ENCODE results near the gene CREG2. TPM values are rescaled to one million over a fixed set of nuclear protein-coding genes. Genes with fewer than 3 reads are reported as not detected.
A peak's percentile ranks its signal among the peaks of the same experiment; 100 is the strongest.

CREG2 gene
- under 1 TPM in 1 of 5 donors, not detected in 4; 0.13 TPM for total RNA-seq
- total RNA-seq (2013): 0.24 TPM
- total RNA-seq: 0 to 0.34 (median 0.06) reads per million in 29 experiments

GRCh38 chr2:101387151-101387834 is at the start of gene CREG2:
Gene CREG2 (minus strand): TSS chr2:101387503. CDS start chr2:101387457, 46 bp downstream.
- no peaks in the 10 kb centered on the region for H3K9me3 ChIP-seq
- ChIA-PET POLR2A (interaction anchor here in 1 of 2 donors (0.6 kb wide), 1 partner anchor 27 kb away, joined by 3 read pairs; no protein-coding TSS in a partner anchor), CTCF (interaction anchor here (0.6 to 1.5 kb wide), 12 partner anchors 13 to 499 kb away, joined by 3 to 15 read pairs (median 6); no protein-coding TSS in a partner anchor)
- peak within 1 kb of the TSS; percentile 34 to 87 for H3K4me3 ChIP-seq (ENCODE audit: control insufficient read depth in 1 of 2, extremely low read depth in 1 of 2, low read length in 1 of 2)
- Mint-ChIP-seq H3K4me1 (peaks cover 4 to 14% (median 13%) of the 10 kb centered on the region in 3 donors), H3K27ac (no peak within 1 kb of the TSS), H3K4me3 (peak within 1 kb of the TSS; percentile 55 to 75 (median 74)), H3K27me3 (peaks cover 32 to 68% of the 10 kb centered on the region in 2 donors), H3K36me3 (no peaks in the 10 kb centered on the region), H3K9me3 (no peaks in the 10 kb centered on the region)
- under 1% methylated on average over 74 of the region's 79 CpGs for WGBS (ENCODE audit: insufficient coverage)
- ATAC-seq (replicated peaks in 1 of 4): peak; percentile 82 to 92 (median 90)
- peak; percentile 9 to 73 (median 47) for DNase-seq
- H3K36me3 ChIP-seq (ENCODE audit: control insufficient read depth in 2 of 2, extremely low read depth in 1 of 2, insufficient read depth in 1 of 2, low read length in 1 of 2): no peaks in the 10 kb centered on the region
- peaks cover 6 to 42% of the 10 kb centered on the region in 2 experiments for H3K27me3 ChIP-seq (replicated peaks in 1 of 2; ENCODE audit: control insufficient read depth in 2 of 2, extremely low read depth in 1 of 2, insufficient read depth in 2 of 2, low read length in 1 of 2)
- peaks cover 2 to 15% of the 10 kb centered on the region in 2 experiments for H3K4me1 ChIP-seq (ENCODE audit: control insufficient read depth in 1 of 2, extremely low read depth in 1 of 2, insufficient read depth in 2 of 2, low read length in 2 of 2)
- no peak within 1 kb of the TSS for H3K27ac ChIP-seq (ENCODE audit: low read length)

GRCh38 chr2:101435001-101435862 is 47.9 kb upstream of the CREG2 start:
- ChIA-PET CTCF (no interaction called here), POLR2A (no interaction called here)
- no peaks in the 10 kb centered on the region for H3K36me3 Mint-ChIP-seq

GRCh38 chr2:101433465-101433864 is 46.2 kb upstream of the CREG2 start:
- no peak for ATAC-seq (replicated peaks in 1 of 4)
- no CpG with 5 or more reads among the region's 3 CpGs for WGBS (ENCODE audit: insufficient coverage)
- H3K27ac Mint-ChIP-seq: no peak overlapping the region

More at GRCh38 chr2:101435001-101435862, 47.9 kb upstream of the CREG2 start:
- Histone ChIP-seq H3K27ac (ENCODE audit: low read length) (no peak overlapping the region), H3K27me3 (replicated peaks in 1 of 2; ENCODE audit: control insufficient read depth in 2 of 2, extremely low read depth in 1 of 2, insufficient read depth in 2 of 2, low read length in 1 of 2) (no peaks in the 10 kb centered on the region), H3K4me3 (ENCODE audit: control insufficient read depth in 1 of 2, extremely low read depth in 1 of 2, low read length in 1 of 2) (no peak overlapping the region), H3K36me3 (ENCODE audit: control insufficient read depth in 2 of 2, extremely low read depth in 1 of 2, insufficient read depth in 1 of 2, low read length in 1 of 2) (no peaks in the 10 kb centered on the region), H3K4me1 (ENCODE audit: control insufficient read depth in 1 of 2, extremely low read depth in 1 of 2, insufficient read depth in 2 of 2, low read length in 2 of 2) (no peaks in the 10 kb centered on the region), H3K9me3 (no peaks in the 10 kb centered on the region)
- Mint-ChIP-seq H3K27ac (no peak overlapping the region), H3K4me1 (no peaks in the 10 kb centered on the region), H3K4me3 (no peak overlapping the region), H3K27me3 (no peaks in the 10 kb centered on the region), H3K9me3 (no peaks in the 10 kb centered on the region)
- WGBS (ENCODE audit: insufficient coverage): 86% methylated on average over 12 of the region's 24 CpGs
- ATAC-seq (replicated peaks in 1 of 4) (no peak), DNase-seq (no peak)

GRCh38 chr2:101432411-101433181 is 45.3 kb upstream of the CREG2 start:
- Histone ChIP-seq H3K27ac (ENCODE audit: low read length) (no peak overlapping the region), H3K9me3 (no peaks in the 10 kb centered on the region), H3K4me1 (ENCODE audit: control insufficient read depth in 1 of 2, extremely low read depth in 1 of 2, insufficient read depth in 2 of 2, low read length in 2 of 2) (no peaks in the 10 kb centered on the region), H3K4me3 (ENCODE audit: control insufficient read depth in 1 of 2, extremely low read depth in 1 of 2, low read length in 1 of 2) (no peak overlapping the region), H3K36me3 (ENCODE audit: control insufficient read depth in 2 of 2, extremely low read depth in 1 of 2, insufficient read depth in 1 of 2, low read length in 1 of 2) (no peaks in the 10 kb centered on the region), H3K27me3 (replicated peaks in 1 of 2; ENCODE audit: control insufficient read depth in 2 of 2, extremely low read depth in 1 of 2, insufficient read depth in 2 of 2, low read length in 1 of 2) (no peaks in the 10 kb centered on the region)
- ChIA-PET POLR2A (no interaction called here), CTCF (interaction anchor here in 1 of 2 donors (0.6 kb wide), 1 partner anchor 405 kb away, joined by 3 read pairs; no protein-coding TSS in a partner anchor)
- H3K4me3 Mint-ChIP-seq: no peak overlapping the region
- H3K27me3 Mint-ChIP-seq: no peaks in the 10 kb centered on the region
- no peaks in the 10 kb centered on the region for H3K4me1 Mint-ChIP-seq
- 90% methylated on average over 17 of the region's 20 CpGs for WGBS (ENCODE audit: insufficient coverage)
- no peak for DNase-seq
- H3K27ac Mint-ChIP-seq: no peak overlapping the region
- no peaks in the 10 kb centered on the region for H3K9me3 Mint-ChIP-seq
- H3K36me3 Mint-ChIP-seq: no peaks in the 10 kb centered on the region
- no peak for ATAC-seq (replicated peaks in 1 of 4)

More at GRCh38 chr2:101433465-101433864, 46.2 kb upstream of the CREG2 start:
- Histone ChIP-seq H3K27ac (ENCODE audit: low read length) (no peak overlapping the region), H3K27me3 (replicated peaks in 1 of 2; ENCODE audit: control insufficient read depth in 2 of 2, extremely low read depth in 1 of 2, insufficient read depth in 2 of 2, low read length in 1 of 2) (no peaks in the 10 kb centered on the region), H3K4me3 (ENCODE audit: control insufficient read depth in 1 of 2, extremely low read depth in 1 of 2, low read length in 1 of 2) (no peak overlapping the region), H3K36me3 (ENCODE audit: control insufficient read depth in 2 of 2, extremely low read depth in 1 of 2, insufficient read depth in 1 of 2, low read length in 1 of 2) (no peaks in the 10 kb centered on the region), H3K4me1 (ENCODE audit: control insufficient read depth in 1 of 2, extremely low read depth in 1 of 2, insufficient read depth in 2 of 2, low read length in 2 of 2) (no peaks in the 10 kb centered on the region), H3K9me3 (no peaks in the 10 kb centered on the region)
- DNase-seq: no peak
- Mint-ChIP-seq H3K4me3 (no peak overlapping the region), H3K27me3 (no peaks in the 10 kb centered on the region), H3K36me3 (no peaks in the 10 kb centered on the region), H3K9me3 (no peaks in the 10 kb centered on the region), H3K4me1 (no peaks in the 10 kb centered on the region)
- ChIA-PET CTCF (no interaction called here), POLR2A (no interaction called here)

GRCh38 chr2:101431486-101431885 is 44.2 kb upstream of the CREG2 start:
- H3K27me3 Mint-ChIP-seq: no peaks in the 10 kb centered on the region
- CTCF ChIA-PET: interaction anchor here (0.5 to 0.7 kb wide), 4 partner anchors 9 to 442 kb away, joined by 3 to 4 read pairs (median 3); no protein-coding TSS in a partner anchor
- no peaks in the 10 kb centered on the region for H3K36me3 Mint-ChIP-seq

GRCh38 chr2:101430156-101430555 is 42.9 kb upstream of the CREG2 start:
- Histone ChIP-seq H3K4me3 (ENCODE audit: control insufficient read depth in 1 of 2, extremely low read depth in 1 of 2, low read length in 1 of 2) (no peak overlapping the region), H3K4me1 (ENCODE audit: control insufficient read depth in 1 of 2, extremely low read depth in 1 of 2, insufficient read depth in 2 of 2, low read length in 2 of 2) (no peaks in the 10 kb centered on the region), H3K9me3 (no peaks in the 10 kb centered on the region), H3K27me3 (replicated peaks in 1 of 2; ENCODE audit: control insufficient read depth in 2 of 2, extremely low read depth in 1 of 2, insufficient read depth in 2 of 2, low read length in 1 of 2) (no peaks in the 10 kb centered on the region), H3K36me3 (ENCODE audit: control insufficient read depth in 2 of 2, extremely low read depth in 1 of 2, insufficient read depth in 1 of 2, low read length in 1 of 2) (no peaks in the 10 kb centered on the region), H3K27ac (ENCODE audit: low read length) (no peak overlapping the region)
- no peaks in the 10 kb centered on the region for H3K9me3 Mint-ChIP-seq
- no peak for ATAC-seq (replicated peaks in 1 of 4)
- no peaks in the 10 kb centered on the region for H3K36me3 Mint-ChIP-seq
- POLR2A ChIA-PET: no interaction called here
- no peak overlapping the region for H3K27ac Mint-ChIP-seq
- DNase-seq: no peak
- no peak overlapping the region for H3K4me3 Mint-ChIP-seq
- no CpG with 5 or more reads among the region's 2 CpGs for WGBS (ENCODE audit: insufficient coverage)
- H3K27me3 Mint-ChIP-seq: no peaks in the 10 kb centered on the region
- H3K4me1 Mint-ChIP-seq: no peaks in the 10 kb centered on the region
- CTCF ChIA-PET: no interaction called here

More at GRCh38 chr2:101431486-101431885, 44.2 kb upstream of the CREG2 start:
- no peaks in the 10 kb centered on the region for H3K27me3 ChIP-seq (replicated peaks in 1 of 2; ENCODE audit: control insufficient read depth in 2 of 2, extremely low read depth in 1 of 2, insufficient read depth in 2 of 2, low read length in 1 of 2)
- POLR2A ChIA-PET: interaction anchor here (0.6 to 0.7 kb wide), 2 partner anchors 14 to 825 kb away, joined by 3 read pairs; no protein-coding TSS in a partner anchor
- no peaks in the 10 kb centered on the region for H3K9me3 Mint-ChIP-seq
- H3K4me1 Mint-ChIP-seq: no peaks in the 10 kb centered on the region
- H3K4me3 Mint-ChIP-seq: no peak overlapping the region
- H3K4me3 ChIP-seq (ENCODE audit: control insufficient read depth in 1 of 2, extremely low read depth in 1 of 2, low read length in 1 of 2): no peak overlapping the region
- H3K4me1 ChIP-seq (ENCODE audit: control insufficient read depth in 1 of 2, extremely low read depth in 1 of 2, insufficient read depth in 2 of 2, low read length in 2 of 2): no peaks in the 10 kb centered on the region
- ATAC-seq (replicated peaks in 1 of 4) (no peak), DNase-seq (no peak)
- H3K9me3 ChIP-seq: no peaks in the 10 kb centered on the region
- H3K27ac ChIP-seq (ENCODE audit: low read length): no peak overlapping the region
- no peaks in the 10 kb centered on the region for H3K36me3 ChIP-seq (ENCODE audit: control insufficient read depth in 2 of 2, extremely low read depth in 1 of 2, insufficient read depth in 1 of 2, low read length in 1 of 2)
- no CpG with 5 or more reads among the region's 4 CpGs for WGBS (ENCODE audit: insufficient coverage)
- H3K27ac Mint-ChIP-seq: no peak overlapping the region
